ENCODE results near the gene GTF3C5. TPM values are rescaled to one million over a fixed set of nuclear protein-coding genes. Genes with fewer than 3 reads are reported as not detected.

GTF3C5 gene
- total and polyA plus RNA-seq, 9 of the 15 experiments (the other 6 are each of a cell fraction or from before 2014, with no cell fraction given): 3.8 to 118 (median 83.7) TPM

DNA sequence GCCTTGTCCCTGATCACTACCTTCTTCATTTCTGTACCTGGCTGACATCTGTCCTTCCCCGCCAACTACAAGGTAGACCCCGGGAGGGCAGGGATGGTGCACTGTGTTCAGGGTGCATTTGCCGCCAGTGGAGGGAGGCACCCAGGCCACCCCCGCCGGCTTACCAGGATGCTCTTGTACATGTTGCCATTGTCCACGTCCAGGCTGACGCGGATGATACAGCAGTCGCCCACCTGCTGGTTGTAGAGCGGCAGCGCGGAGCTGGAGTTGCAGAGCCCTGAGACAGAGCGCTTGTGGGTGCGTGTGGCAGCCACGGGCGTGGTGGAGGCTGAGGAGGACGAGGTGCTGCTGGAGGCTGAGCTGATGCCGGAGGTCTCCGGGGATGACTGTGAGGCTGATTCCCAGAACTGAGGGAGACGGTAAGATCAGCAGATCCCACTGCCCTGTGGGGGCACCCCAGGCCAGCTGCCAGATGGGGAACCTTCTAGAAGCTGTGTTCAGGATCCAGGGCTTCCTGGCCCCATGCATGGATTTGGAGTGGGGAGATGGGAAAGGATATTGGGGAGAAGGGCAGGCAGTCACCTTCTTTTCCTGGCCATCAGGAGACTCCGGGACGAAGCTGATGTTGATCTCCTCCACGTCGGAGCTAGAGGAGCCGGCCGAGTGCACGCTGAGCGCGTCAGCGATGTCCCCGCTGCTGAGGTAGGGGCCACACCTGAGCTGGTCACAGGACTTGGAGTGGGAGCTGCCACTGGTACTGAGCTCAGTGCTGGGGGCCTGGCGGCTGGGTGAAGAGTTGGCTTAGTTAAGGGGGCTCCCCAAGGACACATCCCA, 70.8 kb downstream of the GTF3C5 start:
- 97% methylated on average over 28 of the region's 32 CpGs for WGBS (ENCODE audit: insufficient coverage, low coverage, missing lambda C conversion rate)
- Histone ChIP-seq H3K4me2 (ENCODE audit: insufficient read depth, low read length) (no peak overlapping the region), H3K9me3 (replicated peaks; ENCODE audit: control insufficient read depth, insufficient read depth, low read depth, low read length) (peaks cover 10% of the 10 kb centered on the region), H3K36me3 (ENCODE audit: control insufficient read depth, insufficient read depth, low read length) (peaks cover 88% of the 10 kb centered on the region), H3K9me1 (ENCODE audit: control insufficient read depth, insufficient read depth, low read length) (peaks cover 3% of the 10 kb centered on the region), H2AFZ (ENCODE audit: low read depth, low read length) (no peak overlapping the region), H3K79me2 (ENCODE audit: control insufficient read depth, insufficient read depth, low read length) (no peaks in the 10 kb centered on the region), H3K27me3 (ENCODE audit: control insufficient read depth in 2 of 2, insufficient read depth in 2 of 2, low read length in 2 of 2) (no peaks in the 10 kb centered on the region), H3K27ac (ENCODE audit: extremely low read depth, low read depth, low read length) (no peak overlapping the region), H3K4me3 (no peak overlapping the region), H4K20me1 (replicated peaks; ENCODE audit: control insufficient read depth, insufficient read depth, low read length) (peaks cover 7% of the 10 kb centered on the region; the same call in 1 of the 2 replicates), H3K4me1 (replicated peaks in 1 of 2; ENCODE audit: control insufficient read depth in 2 of 2, insufficient read depth in 2 of 2, low read length in 2 of 2) (peaks cover 0 to 12% of the 10 kb centered on the region in 2 experiments; a peak in 1 of 5 replicates), H3K9ac (ENCODE audit: insufficient read depth in 1 of 2, low read depth in 2 of 2, low read length in 2 of 2) (no peak overlapping the region)
- DNase-seq (ENCODE audit: extremely low read depth in 1 of 4, low spot score in 3 of 4) (no peak), ATAC-seq (no peak), FAIRE-seq (no peak)
- CTCF ChIA-PET (ENCODE audit: low intra/inter-chr PET ratio): interaction anchor here (3.7 kb wide), 1 partner anchor 42 kb away, joined by 26 read pairs; no protein-coding TSS in a partner anchor
- TF ChIP-seq POLR2G (IDR thresholded peaks at IDR 0.05; ENCODE audit: low read depth, low read length): peak; percentile 44; the same call in 1 of the 2 replicates
- TF ChIP-seq SMC3 (conservative IDR thresholded peaks at IDR 0.05; ENCODE audit: insufficient read depth, low read depth, low read length): no peak
- in situ Hi-C loops (cut with MboI) (no loop called here), intact Hi-C loops (cut with micrococcal nuclease) (loop anchor here (2.0 kb wide), 1 partner anchor 79 kb away; no protein-coding TSS in a partner anchor)
- POLR2A ChIA-PET: interaction anchor here (0.6 to 1.3 kb wide), 3 partner anchors 43 to 949 kb away, joined by 3 to 4 read pairs (median 3); no protein-coding TSS in a partner anchor
- no TSS peak for BruUV-seq (replicated peaks)
